HCT116 (cell line): Measurements from ENCODE around the gene ZNF750. TPM values are rescaled to one million over a fixed set of nuclear protein-coding genes. Genes with fewer than 3 reads are reported as not detected.

ENCODE experiments used
- ATAC-seq: fragments of 200-7000 bp; cut with Tn5 transposase; 2 replicates; pipeline ENCODE4 v1.9.1; 2020; ENCODE audit warnings: mild to moderate bottlenecking, moderate library complexity
- BruUV-seq: library from RNA; stranded (reverse); fragments of 400-500 nt; replicated peaks from 2 replicates; lab custom pipeline; 2021; lab: Mats Ljungman, UMichigan
- CTCF ChIA-PET: fragments of 300-600 bp; sonication (Branson Sonifier 250); formaldehyde crosslinking; loops from one replicate; lab custom pipeline; 2021; ENCODE audit warnings: antibody characterized with exemption; lab: Charles Lee
- POLR2A ChIA-PET: fragments of 300-600, 350-600 bp; sonication (Branson Sonifier 250); formaldehyde crosslinking; loops from one replicate; lab custom pipeline; 2021; ENCODE audit warnings: antibody characterized with exemption; lab: Charles Lee
- RAD21 ChIA-PET, 2 experiments: fragments of 300-600 bp; sonication (Branson Sonifier 250); formaldehyde crosslinking; loops; one replicate each; lab custom pipeline; 2023; ENCODE audit warnings: low total read pairs in 2 of 2; ENCODE audit not compliant: uncharacterized antibody in 2 of 2, unreplicated experiment in 2 of 2, low non-redundant PET in 1 of 2; lab: Charles Lee
- DNase-seq: peaks from one replicate; pipeline ENCODE4 v3.0.0-alpha.2; 2010; ENCODE audit warnings: low read depth, low spot score
- H2AFZ ChIP-seq: fragments of 200-600 bp; shearing (Covaris generic), sonication (generic); 2 replicates; pipeline ENCODE4 v1.6.1; 2017; ENCODE audit warnings: low read depth, mixed run types, mixed read lengths, antibody characterized with exemption, low read length; ENCODE audit not compliant: poor library complexity, severe bottlenecking
- H3K27ac ChIP-seq: 2 replicates; pipeline ENCODE4 v1.5.1; 2012; ENCODE audit warnings: low read depth, low read length
- H3K27me3 ChIP-seq: fragments of 200-600 bp; sonication (generic); 2 replicates; pipeline ENCODE4 v1.6.1; 2016; ENCODE audit warnings: mixed run types, low read length, mixed read lengths; ENCODE audit not compliant: insufficient read depth
- H3K36me3 ChIP-seq, 2 experiments: fragments of 200-500 bp in 1 of 2; fragments of 200-600 bp in 1 of 2; sonication (Bioruptor generic) in 1 of 2; sonication (generic) in 1 of 2; 2 replicates each; pipeline versions ENCODE4 v1.5.1 to v1.6.1; 2014 to 2016; ENCODE audit warnings: low read length in 2 of 2, inconsistent platforms in 1 of 2, mixed read lengths in 1 of 2, mixed run types in 1 of 2; ENCODE audit not compliant: insufficient read depth in 2 of 2, control insufficient read depth in 1 of 2
- H3K4me1 ChIP-seq, 2 experiments: fragments of 200-600 bp in 1 of 2; sonication (generic) in 1 of 2; 2 replicates each; pipeline versions ENCODE4 v1.5.1 to v1.6.1; 2012 to 2017; ENCODE audit warnings: low read length in 2 of 2, inconsistent platforms in 1 of 2, mild to moderate bottlenecking in 1 of 2, mixed read lengths in 1 of 2, mixed run types in 1 of 2, moderate library complexity in 1 of 2; ENCODE audit not compliant: insufficient read depth in 2 of 2, control insufficient read depth in 1 of 2
- H3K4me2 ChIP-seq: fragments of 200-600 bp; sonication (generic); 2 replicates; pipeline ENCODE4 v1.6.1; 2017; ENCODE audit warnings: mixed run types, low read length, mixed read lengths
- H3K4me3 ChIP-seq, 2 experiments: fragments of 200-600 bp in 1 of 2; sonication (generic) in 1 of 2; replicated peaks in 1 of 2; 2 replicates each; pipeline ENCODE4 v1.5.1; 2011 to 2016; ENCODE audit warnings: low read length in 2 of 2, control low read depth in 1 of 2, low read depth in 1 of 2, mild to moderate bottlenecking in 1 of 2, mixed read lengths in 1 of 2, mixed run types in 1 of 2
- H3K79me2 ChIP-seq: fragments of 200-600 bp; sonication (generic); 2 replicates; pipeline ENCODE4 v1.6.1; 2017; ENCODE audit warnings: mild to moderate bottlenecking, mixed run types, low read length, moderate library complexity, mixed read lengths; ENCODE audit not compliant: insufficient read depth
- H3K9ac ChIP-seq: fragments of 200-600 bp; sonication (generic); 2 replicates; pipeline ENCODE4 v1.6.1; 2016; ENCODE audit warnings: low read length, mixed read lengths
- H3K9me2 ChIP-seq: fragments of 200-600 bp; sonication (generic), shearing (Covaris generic); 2 replicates; pipeline ENCODE4 v1.6.1; 2017; ENCODE audit warnings: mixed run types, mild to moderate bottlenecking, moderate library complexity; ENCODE audit not compliant: insufficient read depth
- H3K9me3 ChIP-seq, 2 experiments: fragments of 200-500 bp in 1 of 2; fragments of 200-600 bp in 1 of 2; sonication (Bioruptor generic) in 1 of 2; sonication (generic) in 1 of 2; 2 replicates each; pipeline ENCODE4 v1.6.1; 2014 to 2017; ENCODE audit warnings: low read length in 2 of 2, mixed read lengths in 2 of 2, inconsistent platforms in 1 of 2, low read depth in 1 of 2, mild to moderate bottlenecking in 1 of 2, mixed run types in 1 of 2, moderate library complexity in 1 of 2; ENCODE audit not compliant: control insufficient read depth in 1 of 2, insufficient read depth in 1 of 2
- H4K20me1 ChIP-seq: fragments of 200-600 bp; sonication (generic), shearing (Covaris generic); 2 replicates; pipeline ENCODE4 v1.6.1; 2017; ENCODE audit warnings: mixed run types, mild to moderate bottlenecking, moderate library complexity; ENCODE audit not compliant: insufficient read depth
- ATF3 ChIP-seq: IDR thresholded peaks from 2 replicates; pipeline ENCODE4 v1.6.1; 2012
- CBX3 ChIP-seq: IDR thresholded peaks from 2 replicates; pipeline ENCODE4 v1.6.1; 2012; ENCODE audit warnings: low read depth
- CTCF ChIP-seq, 3 experiments: fragments of 200-600 bp in 1 of 3; sonication (generic) in 1 of 3; IDR thresholded peaks in 2 of 3; conservative IDR thresholded peaks in 1 of 3; 2 replicates each; pipeline ENCODE4 v1.5.1; 2012 to 2017; ENCODE audit warnings: low read depth in 2 of 3, low read length in 2 of 3, antibody characterized with exemption in 1 of 3, borderline replicate concordance in 1 of 3, control low read depth in 1 of 3, mild to moderate bottlenecking in 1 of 3, mixed read lengths in 1 of 3, mixed run types in 1 of 3, moderate library complexity in 1 of 3; ENCODE audit not compliant: insufficient read depth in 1 of 3
- ELF1 ChIP-seq: IDR thresholded peaks from 2 replicates; pipeline ENCODE4 v1.6.1; 2012; ENCODE audit warnings: low read depth, borderline replicate concordance
- EZH2 ChIP-seq: fragments of 200-600 bp; sonication (generic); IDR thresholded peaks from 2 replicates; pipeline ENCODE4 v1.6.1; 2017; ENCODE audit warnings: antibody characterized with exemption, mixed run types
- EZH2phosphoT487 ChIP-seq: fragments of 200-600 bp; IDR thresholded peaks from 2 replicates; pipeline ENCODE4 v1.6.1; 2018; ENCODE audit warnings: antibody characterized with exemption, borderline replicate concordance
- FOSL1 ChIP-seq: IDR thresholded peaks from 2 replicates; pipeline ENCODE4 v1.6.1; 2012; ENCODE audit warnings: low read depth
- MAX ChIP-seq: IDR thresholded peaks from 2 replicates; pipeline ENCODE4 v1.6.1; 2012
- POLR2AphosphoS5 ChIP-seq: IDR thresholded peaks from 2 replicates; pipeline ENCODE4 v1.6.1; 2011; ENCODE audit warnings: mild to moderate bottlenecking, low read depth, low read length, moderate library complexity
- RAD21 ChIP-seq: IDR thresholded peaks from 2 replicates; pipeline ENCODE4 v1.6.1; 2012; ENCODE audit warnings: low read depth, mild to moderate bottlenecking
- SIN3A ChIP-seq: IDR thresholded peaks from 2 replicates; pipeline ENCODE4 v1.6.1; 2012; ENCODE audit warnings: low read depth
- SP1 ChIP-seq: IDR thresholded peaks from 2 replicates; pipeline ENCODE4 v1.6.1; 2012; ENCODE audit warnings: low read depth
- SRF ChIP-seq: IDR thresholded peaks from 2 replicates; pipeline ENCODE4 v1.6.1; 2012; ENCODE audit warnings: low read depth
- TCF7L2 ChIP-seq: IDR thresholded peaks from 2 replicates; pipeline ENCODE4 v1.7.0; 2011; ENCODE audit warnings: borderline replicate concordance, inconsistent platforms; ENCODE audit not compliant: insufficient read depth, insufficient read length; ENCODE audit errors: extremely low read depth
- ZBTB33 ChIP-seq: IDR thresholded peaks from 2 replicates; pipeline ENCODE4 v1.6.1; 2011; ENCODE audit warnings: mild to moderate bottlenecking, low read length, moderate library complexity; ENCODE audit not compliant: insufficient replicate concordance; ENCODE audit errors: extremely low read depth
- ZNF274 ChIP-seq: fragments of 200-500 bp; sonication (Bioruptor generic); IDR thresholded peaks from 2 replicates; pipeline ENCODE4 v1.6.1; 2014; ENCODE audit warnings: mild to moderate bottlenecking, low read depth, low read length, inconsistent platforms
- intact Hi-C: fragments of 100-400 bp; cut with micrococcal nuclease; formaldehyde crosslinking; loops from 2 replicates; pipeline ENCODE4 v1.10.0; 2022
- total RNA-seq: library from RNA; stranded (reverse); gene quantifications from one replicate; pipeline ENCODE4 v1.2.1, GENCODE V29; 2021; ENCODE audit not compliant: unreplicated experiment

Gene ZNF750
- total RNA-seq, 1 experiment from 2014 or later, result not detected

- no peak overlapping the region for H3K4me3 ChIP-seq
- no peak for ATAC-seq
- POLR2A ChIA-PET, result no interaction called here
- intact Hi-C loops, result no loop called here
- H2AFZ ChIP-seq, result no peak overlapping the region
- H3K79me2 ChIP-seq, result peaks cover 21% of the 10 kb centered on the region
- H3K36me3 ChIP-seq, result peaks cover 0 to 8% of the 10 kb centered on the region in 2 experiments; a peak in 3 of 4 replicates
- H3K27ac ChIP-seq, result no peak overlapping the region
- no peaks in the 10 kb centered on the region; the same call in 1 of the 2 replicates for H4K20me1 ChIP-seq
- H3K4me1 ChIP-seq, result peaks cover 44 to 61% of the 10 kb centered on the region in 2 experiments
- no peak for DNase-seq
- BruUV-seq, result no TSS peak
- no peak overlapping the region for H3K9ac ChIP-seq
- TF ChIP-seq ZNF274, result no peak
- TF ChIP-seq ZBTB33, result no peak
- TF ChIP-seq FOSL1, result peak; percentile 30; the same call in 1 of the 2 replicates
- no peak for TF ChIP-seq ELF1
- CTCF ChIA-PET, result interaction anchor here (1.0 kb wide), 1 partner anchor 15 kb away, joined by 3 read pairs; no protein-coding TSS in a partner anchor
- RAD21 ChIA-PET, result no interaction called here
- no peaks in the 10 kb centered on the region for H3K27me3 ChIP-seq
- peak overlapping the region; percentile 3; the same call in 1 of the 2 replicates for H3K4me2 ChIP-seq
- H3K9me3 ChIP-seq, result no peaks in the 10 kb centered on the region
- no peaks in the 10 kb centered on the region for H3K9me2 ChIP-seq
These were observed 16.5 kb upstream of the ZNF750 start for GRCh38 chr17:82856361-82856760.

- H3K4me1 ChIP-seq, result peaks cover 23 to 40% of the 10 kb centered on the region in 2 experiments
- H3K9ac ChIP-seq, result no peak overlapping the region
- H2AFZ ChIP-seq, result no peak overlapping the region
- BruUV-seq, result no TSS peak
- no peak overlapping the region for H3K27ac ChIP-seq
- H3K4me2 ChIP-seq, result no peak overlapping the region
- H3K4me3 ChIP-seq, result no peak overlapping the region
- ChIA-PET POLR2A (no interaction called here), CTCF (no interaction called here), RAD21 (no interaction called here)
- H3K27me3 ChIP-seq, result no peaks in the 10 kb centered on the region
- H3K36me3 ChIP-seq, result peaks cover 0 to 8% of the 10 kb centered on the region in 2 experiments; a peak in 3 of 4 replicates
- no peak for ATAC-seq
- peaks cover 16% of the 10 kb centered on the region for H3K79me2 ChIP-seq
- intact Hi-C loops, result no loop called here
- no peak for DNase-seq
- no peaks in the 10 kb centered on the region for H4K20me1 ChIP-seq
- no peaks in the 10 kb centered on the region for H3K9me2 ChIP-seq
- H3K9me3 ChIP-seq, result no peaks in the 10 kb centered on the region
- TF ChIP-seq ELF1, result no peak
- no peak for TF ChIP-seq EZH2phosphoT487
- no peak for TF ChIP-seq SIN3A
- TF ChIP-seq CTCF (IDR thresholded peaks at IDR 0.05 in 2 of 3, conservative IDR thresholded peaks at IDR 0.05 in 1 of 3; ENCODE audit: borderline replicate concordance in 1 of 3, insufficient read depth in 1 of 3, low read depth in 2 of 3, low read length in 2 of 3), result no peak
- TF ChIP-seq SP1, result no peak
- TF ChIP-seq ATF3, result no peak
- TF ChIP-seq SRF, result no peak
- TF ChIP-seq POLR2AphosphoS5, result no peak
- TF ChIP-seq TCF7L2, result no peak
- no peak for TF ChIP-seq MAX
- TF ChIP-seq EZH2, result no peak
- TF ChIP-seq RAD21, result no peak
- TF ChIP-seq CBX3, result no peak
- no peak for TF ChIP-seq FOSL1
These were observed 14.4 kb upstream of the ZNF750 start for GRCh38 chr17:82854226-82854625.
